ENCODE data around the gene NME9.

Gene NME9

GRCh38 chr3:138331143-138331894, 1.7 kb upstream of the NME9 start:
- no peak for FAIRE-seq

DNA sequence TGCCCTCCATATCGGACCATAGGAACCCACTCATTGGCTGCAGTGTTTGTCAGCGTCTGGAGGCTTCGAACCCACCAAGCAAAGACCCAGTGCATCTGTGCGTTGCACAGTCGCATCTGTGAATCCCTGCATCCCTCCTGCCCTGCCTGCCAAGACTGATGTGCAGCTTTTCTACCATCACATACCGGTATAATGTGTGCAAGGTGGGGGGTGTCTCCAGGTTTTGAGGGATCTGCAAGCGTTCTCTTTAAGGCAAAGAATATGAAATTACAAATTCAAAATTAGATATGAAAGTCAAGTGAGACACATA, 288 bp upstream of the NME9 start:
- no peak for FAIRE-seq

GRCh38 chr3:138328341-138328740, 1.3 kb downstream of the NME9 start:
- FAIRE-seq = no peak

- no peak for FAIRE-seq
Measured at GRCh38 chr3:138327831-138328230, 1.8 kb downstream of the NME9 start.

GRCh38 chr3:138326866-138327595, 2.6 kb downstream of the NME9 start:
- no peak for FAIRE-seq

DNA sequence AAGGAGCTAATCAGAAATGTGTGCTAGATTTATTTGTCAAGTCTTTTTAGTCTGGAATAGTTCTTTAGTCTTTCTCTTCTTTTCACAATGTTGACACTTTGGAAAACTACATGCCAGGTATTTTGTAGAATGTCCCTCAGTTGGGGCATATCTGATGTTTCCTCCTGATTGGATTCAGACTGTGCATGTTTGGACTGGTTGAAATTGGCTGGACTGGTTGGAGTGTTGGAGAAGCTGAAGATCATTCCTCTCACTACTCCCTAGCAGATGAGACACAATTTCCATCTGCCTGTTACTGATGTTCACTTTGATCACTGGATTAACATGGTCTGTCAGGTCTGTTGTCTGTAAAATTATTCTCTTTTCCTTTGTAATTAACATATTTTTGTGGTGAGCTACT, 3.7 kb downstream of the NME9 start:
- FAIRE-seq = no peak

DNA sequence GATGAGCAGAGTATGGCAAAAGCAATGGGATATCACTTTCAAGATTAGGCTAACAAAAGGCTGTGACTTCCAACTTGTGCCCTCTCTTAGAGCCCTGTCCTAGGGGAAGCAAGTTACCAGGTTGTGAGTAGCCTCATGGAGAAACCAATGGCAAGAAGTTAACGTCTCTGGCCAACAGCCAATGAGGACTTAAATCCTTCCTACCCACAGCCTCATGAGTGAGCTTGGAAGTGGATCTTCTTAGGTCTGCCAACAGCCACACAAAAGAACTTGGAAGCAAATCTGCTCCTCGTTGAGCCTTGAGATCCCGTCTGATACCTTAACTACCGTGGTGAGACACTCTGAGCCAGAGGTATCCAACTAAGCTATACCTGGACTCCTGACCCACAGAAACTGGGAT, 5.7 kb downstream of the NME9 start:
- FAIRE-seq = no peak

- FAIRE-seq = no peak
Measured at GRCh38 chr3:138317687-138318086, 12.0 kb downstream of the NME9 start.

GRCh38 chr3:138314751-138315150, 14.9 kb downstream of the NME9 start:
- no peak for FAIRE-seq

- no peak for FAIRE-seq
Measured at GRCh38 chr3:138310494-138310893, 19.2 kb downstream of the NME9 start.

DNA sequence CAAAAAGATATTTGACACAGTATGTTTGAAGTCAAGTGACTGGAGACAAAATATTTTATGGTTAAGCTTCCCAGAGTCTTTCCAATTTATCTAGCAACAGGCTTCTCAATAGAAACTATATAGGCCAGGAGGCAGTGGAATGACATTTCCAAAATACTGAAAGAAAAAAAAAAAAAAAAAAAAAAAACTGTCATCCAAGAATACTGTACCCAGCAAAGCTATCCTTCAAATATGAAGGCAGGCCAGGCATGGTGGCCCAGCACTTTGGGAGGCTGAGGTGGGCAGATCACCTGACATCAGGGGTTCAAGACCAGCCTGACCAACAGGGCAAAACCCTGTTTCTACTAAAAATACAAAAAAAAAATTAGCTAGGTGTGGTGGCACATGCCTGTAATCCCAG, 20.9 kb downstream of the NME9 start:
- no peak for FAIRE-seq

- FAIRE-seq = no peak
Measured at GRCh38 chr3:138307899-138308298, 21.8 kb downstream of the NME9 start.

DNA sequence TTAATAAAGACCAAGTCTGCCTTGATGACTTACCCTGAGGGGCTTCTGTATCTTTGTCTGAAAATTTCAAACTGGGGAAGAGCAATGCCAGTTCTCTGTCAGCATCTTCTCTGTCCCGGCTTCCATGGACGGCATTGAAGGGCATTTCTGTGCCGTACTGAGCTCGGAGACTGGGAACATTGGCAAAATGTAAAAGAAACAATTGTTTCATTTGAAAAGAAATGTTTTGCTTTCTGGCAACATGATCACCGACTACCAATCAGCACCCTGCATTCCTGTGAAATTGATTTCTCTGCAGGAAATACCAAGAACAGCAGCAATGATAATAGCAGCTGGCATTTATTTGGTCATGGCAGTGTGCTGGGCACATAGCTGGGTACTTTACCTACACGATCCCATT, 26.2 kb downstream of the NME9 start:
- FAIRE-seq = no peak

- FAIRE-seq = no peak
Measured at GRCh38 chr3:138300647-138301046, 29.0 kb downstream of the NME9 start.

DNA sequence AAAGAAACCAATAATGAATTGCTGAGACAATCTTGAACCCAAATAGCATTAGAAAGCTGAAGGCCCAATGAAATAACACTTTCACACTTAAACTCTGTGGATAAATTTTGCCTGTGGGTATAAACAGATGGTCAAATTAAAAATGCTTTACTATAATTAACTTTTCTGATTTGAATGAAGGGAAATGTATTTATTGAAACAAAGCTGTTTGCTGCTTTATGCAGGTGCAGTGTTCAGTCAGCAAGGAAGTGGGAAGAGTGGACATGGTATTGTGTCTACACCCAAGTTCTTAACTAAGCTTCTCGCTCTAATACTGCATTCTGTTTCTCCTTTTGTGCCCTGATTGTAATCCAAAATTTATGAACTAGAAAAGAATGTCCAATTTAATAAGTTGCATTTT, 31.8 kb downstream of the NME9 start:
- no peak for FAIRE-seq

GRCh38 chr3:138297059-138297607, 32.5 kb downstream of the NME9 start:
- FAIRE-seq = no peak

- FAIRE-seq = no peak
Measured at GRCh38 chr3:138296639-138297038, 33.0 kb downstream of the NME9 start.

- no peak for FAIRE-seq
Measured at GRCh38 chr3:138289701-138290100, 40.0 kb downstream of the NME9 start.

- FAIRE-seq = no peak
Measured at GRCh38 chr3:138289260-138289659, 40.4 kb downstream of the NME9 start.

- no peak for FAIRE-seq
Measured at GRCh38 chr3:138284957-138285477, 44.6 kb downstream of the NME9 start.

DNA sequence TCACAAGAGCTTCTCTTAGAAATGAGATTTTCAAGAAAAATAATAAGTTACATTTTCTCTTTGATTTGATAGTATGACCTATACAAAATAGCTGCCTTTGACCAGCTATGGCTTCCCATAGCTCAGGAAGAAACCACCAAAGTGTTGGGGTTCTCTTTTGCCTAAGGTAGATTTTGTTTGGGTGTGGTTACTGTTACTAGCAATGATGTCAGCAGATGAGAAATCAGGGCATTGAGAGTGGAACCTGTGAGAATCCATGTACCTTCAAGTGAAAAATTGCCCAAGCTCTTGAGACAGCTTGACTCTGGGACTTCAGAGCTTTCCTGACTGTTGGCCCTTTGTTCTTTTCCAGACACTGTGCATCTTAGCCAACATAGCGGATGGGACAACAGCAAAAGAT, 45.6 kb downstream of the NME9 start:
- FAIRE-seq = no peak

- no peak for FAIRE-seq
Measured at GRCh38 chr3:138282836-138283235, 46.8 kb downstream of the NME9 start.

DNA sequence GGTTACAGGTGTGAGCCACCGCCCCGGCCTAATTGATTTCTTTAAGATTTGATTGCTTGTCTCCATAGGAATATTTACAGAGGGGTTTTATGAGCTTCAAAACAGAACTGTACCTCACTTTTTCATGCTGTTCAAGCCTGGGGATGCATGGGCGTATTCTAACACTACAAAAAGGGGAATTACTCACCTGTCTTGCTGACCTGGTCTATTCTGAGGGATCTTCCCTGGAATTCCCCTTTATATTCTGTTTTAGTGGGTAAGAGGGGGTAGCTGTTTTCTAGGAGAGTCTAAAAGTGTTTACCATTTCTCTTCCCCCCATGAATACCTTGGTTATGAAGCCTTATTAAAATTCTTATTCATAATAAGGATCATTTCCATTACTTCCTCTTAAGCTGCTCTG, 48.1 kb downstream of the NME9 start:
- FAIRE-seq = no peak

DNA sequence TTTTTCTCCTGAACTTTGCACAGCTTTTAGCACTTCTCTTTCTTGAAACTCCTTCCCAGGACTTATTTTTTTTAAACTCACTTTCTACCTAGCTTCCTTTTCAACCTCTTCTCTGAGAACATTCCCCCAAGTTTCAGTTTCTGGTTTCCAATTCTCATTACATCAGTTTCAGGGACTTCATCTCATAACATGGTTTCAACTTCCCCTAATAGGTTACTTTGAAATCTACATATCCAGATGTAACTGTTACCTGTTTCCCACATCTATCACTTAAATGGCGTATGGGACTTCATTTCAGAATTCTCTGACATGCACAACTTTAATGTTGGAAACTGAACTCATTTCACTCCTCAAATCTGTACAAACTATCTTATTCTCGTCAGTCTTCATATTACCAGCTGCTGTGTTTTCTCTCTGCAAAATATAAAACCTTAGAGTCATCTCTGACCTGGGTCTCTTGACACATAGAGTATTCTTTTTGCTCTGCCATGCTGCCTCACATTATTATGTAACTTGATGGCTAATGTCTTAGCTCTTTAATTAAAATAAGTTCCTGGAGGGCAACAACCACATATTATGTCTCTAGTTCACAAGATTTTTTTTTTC, 58.4 kb downstream of the NME9 start:
- no peak for FAIRE-seq
